HUDEP-2 (cell line): ENCODE results near the gene PKIG.

Experiments used
- DNase-seq, 76 experiments: peaks; one replicate each; lab custom pipeline; 2025; ENCODE audit not compliant: unreplicated experiment in 76 of 76; lab: John Stamatoyannopoulos, UW

PKIG gene

DNA sequence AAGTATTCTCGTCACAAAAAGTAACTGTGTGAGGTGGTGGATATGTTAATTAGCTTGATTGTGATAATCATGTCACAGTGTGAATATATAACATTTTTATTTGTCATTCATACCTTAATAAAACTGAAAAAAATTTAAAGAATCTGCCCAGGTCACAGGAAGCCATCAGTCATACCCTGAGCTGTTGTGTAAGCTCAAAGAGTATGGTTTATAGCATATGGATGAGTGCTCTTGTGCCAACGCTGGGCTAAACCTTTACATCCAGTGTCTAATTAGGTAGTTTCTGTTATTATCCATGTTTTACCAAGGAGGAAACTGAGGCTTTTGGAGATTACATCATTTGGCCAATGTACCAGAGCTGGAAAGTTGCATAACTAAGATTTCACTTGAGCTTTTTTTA is 11.4 kb downstream of the PKIG start:
- DNase-seq, result no peak

DNA sequence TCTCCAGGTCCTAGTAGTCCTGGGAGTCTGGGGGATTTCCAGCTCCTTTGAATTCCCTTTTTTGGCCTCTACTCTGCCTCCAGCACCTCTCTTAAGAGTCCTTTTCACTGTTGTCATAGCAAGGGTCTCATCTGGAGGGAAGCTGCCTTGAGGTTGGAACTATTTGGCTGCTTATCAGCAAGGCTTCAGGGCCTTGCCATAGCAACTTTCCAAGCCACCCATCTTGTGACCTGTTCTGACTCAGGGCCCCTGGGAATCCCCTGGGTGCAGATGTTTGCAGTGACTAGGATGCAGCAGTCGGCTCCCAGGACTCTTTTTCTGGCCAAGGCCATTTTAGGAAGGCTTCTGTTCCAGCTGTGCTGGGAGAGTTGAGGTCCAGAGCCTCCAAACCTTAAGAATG is 12.4 kb downstream of the PKIG start:
- DNase-seq, result peak in 46 of 76 experiments; percentile 5 to 66 (median 36)

DNA sequence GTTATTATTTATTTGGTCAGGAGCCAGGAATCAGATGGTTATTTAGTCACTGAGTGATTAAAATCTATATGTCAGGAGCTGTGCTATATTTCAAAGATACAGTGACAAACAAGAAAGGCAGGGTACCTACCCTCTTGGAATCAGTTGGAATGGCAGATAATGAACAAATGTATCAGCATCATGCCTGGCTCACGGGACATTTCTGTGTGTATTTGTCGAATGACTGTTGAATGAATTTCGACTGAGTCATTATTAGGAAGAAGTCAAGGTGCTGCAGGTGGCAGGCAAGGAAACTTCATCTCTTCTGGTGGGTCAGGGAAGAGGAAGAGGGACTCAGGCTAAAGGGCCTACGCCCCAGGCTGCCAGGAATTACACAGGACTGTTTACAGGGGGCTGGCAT is 13.6 kb downstream of the PKIG start:
- DNase-seq, result no peak

DNA sequence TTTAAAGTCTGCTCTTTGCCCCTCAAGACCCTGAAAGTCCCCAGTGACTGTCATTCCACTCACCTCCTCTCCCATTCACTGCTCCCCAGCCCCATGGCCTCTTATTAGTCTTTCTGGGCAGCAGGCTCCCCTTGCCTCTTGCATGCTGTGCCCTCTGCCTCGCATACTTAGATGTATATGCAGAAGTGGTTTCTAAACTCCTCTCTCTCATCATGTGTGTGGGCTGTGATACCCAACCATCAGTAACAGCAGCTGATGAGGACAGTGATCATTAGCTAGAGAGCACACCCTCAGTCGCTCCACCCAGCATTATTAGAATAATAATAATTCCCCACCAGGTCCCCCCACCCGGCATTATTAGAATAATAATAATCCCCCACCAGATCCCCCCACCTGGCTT is 14.5 kb downstream of the PKIG start:
- DNase-seq, result no peak

DNA sequence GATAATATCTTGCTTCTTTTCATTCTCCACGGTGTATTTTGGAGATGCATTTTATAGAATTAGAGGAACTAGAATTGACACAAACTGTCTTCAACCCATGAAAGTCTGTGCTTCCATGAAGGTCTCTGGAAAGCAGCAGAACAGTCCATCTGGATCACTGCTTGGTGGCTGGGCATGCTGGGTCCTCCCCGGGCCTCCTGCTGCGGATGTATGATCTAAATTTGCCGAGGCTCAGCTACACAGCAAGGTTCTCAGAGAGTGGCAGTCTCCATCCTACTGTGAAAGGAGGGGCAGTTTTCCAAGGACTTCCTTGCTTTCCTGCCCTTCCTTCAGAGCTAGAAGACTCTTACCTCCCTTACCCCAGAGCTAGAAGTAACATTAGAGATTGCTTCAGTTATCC is 15.1 kb downstream of the PKIG start:
- DNase-seq, result no peak

DNA sequence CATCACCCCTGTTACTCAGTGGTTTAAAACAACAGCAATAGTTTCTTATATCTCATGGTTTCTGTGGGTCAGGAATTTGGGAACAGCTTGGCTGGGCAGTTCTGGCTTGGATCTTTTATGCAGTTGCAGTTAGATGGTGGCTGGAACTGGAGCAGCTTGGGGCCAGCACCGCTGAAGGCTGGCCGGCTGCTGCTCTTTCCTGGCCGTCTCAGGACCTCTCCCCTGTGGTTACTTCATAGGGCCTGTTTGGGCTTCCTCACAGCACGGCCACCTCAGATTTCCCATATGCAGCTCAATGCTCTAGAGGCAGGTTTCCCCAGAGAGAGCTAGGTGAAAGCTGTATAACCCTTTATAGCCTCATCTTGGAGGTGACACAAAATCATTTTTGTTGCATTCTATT is 15.6 kb downstream of the PKIG start:
- no peak for DNase-seq

DNA sequence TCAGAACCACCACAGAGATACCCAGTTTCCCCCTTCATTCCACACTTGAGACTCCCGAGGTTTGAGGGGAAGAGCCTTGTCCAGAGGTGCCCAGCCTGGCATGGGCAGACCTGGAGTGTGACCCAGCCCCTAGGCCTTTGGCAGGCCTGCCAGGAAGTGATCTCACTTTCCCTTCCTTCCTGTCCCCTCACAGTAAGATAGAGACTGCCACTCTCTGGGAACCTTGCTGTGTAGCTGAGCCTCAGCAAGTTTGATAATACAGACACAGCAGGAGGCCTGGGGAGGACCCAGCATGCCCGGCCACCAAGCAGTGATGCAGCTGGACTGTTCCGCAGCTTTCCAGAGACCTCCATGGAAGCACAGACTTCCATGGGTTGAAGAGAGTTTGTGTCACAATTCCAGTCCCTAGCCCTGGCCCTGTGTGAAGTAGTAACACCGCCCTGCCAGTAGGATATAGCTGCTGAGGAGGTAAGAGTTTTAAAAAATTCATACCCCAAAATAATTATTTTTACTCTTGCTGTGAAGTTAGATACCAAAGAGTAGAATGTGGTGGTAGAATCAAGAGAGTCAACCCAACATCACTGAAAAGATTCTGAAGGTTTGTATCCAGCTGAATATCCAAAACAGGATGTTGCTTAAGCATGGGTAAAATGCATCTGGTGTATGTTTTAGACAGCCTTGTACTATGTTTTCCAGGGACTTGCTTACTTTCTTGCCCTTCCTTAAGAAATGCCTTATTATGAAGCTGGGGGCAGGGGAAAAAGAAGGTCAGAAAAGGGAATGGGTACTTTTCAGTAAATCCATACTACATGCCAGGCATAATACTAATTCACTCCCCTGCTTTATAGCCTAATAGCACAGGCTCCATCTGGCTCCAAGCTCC is 16.3 kb downstream of the PKIG start:
- DNase-seq, result peak in 1 of 76 experiments; percentile 16

DNA sequence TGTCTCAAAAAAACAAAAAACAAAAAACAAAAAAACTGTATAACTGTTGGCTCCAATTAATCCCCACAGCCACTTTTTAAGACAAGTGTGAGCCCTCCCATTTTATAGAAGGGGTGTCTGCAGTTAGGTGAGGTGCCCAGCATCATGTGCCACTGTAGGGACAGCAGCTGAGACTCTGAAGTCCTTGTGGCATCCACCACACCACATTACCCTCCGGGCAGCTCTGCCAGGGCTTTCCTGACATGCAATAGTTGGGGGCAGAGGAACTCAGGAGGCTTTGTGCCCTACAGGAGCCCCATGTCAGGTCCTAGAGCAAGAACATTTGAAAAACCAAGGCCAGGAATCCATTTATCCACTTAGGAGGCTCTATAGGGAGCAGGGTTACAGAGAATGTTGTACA is 17.3 kb downstream of the PKIG start:
- DNase-seq, result no peak

DNA sequence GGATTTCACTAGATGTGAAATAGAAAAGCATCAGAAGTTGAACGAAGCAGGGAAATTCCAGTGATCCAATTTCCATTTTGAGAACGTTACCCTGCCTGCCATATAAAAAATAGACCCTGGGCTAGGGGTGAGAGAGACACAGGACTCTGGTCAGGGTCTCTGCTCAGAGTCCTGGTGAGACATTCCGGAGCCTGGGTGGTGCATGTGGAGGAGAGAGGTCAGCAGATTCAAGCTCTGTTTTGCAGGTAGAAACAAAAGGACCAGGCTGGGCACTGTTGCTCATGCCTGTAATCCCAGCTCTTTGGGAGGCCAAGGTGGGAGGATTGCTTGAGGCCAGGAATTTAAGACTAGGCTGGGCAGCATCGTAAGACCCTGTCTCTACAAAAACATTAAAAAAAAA is 17.9 kb downstream of the PKIG start:
- no peak for DNase-seq

DNA sequence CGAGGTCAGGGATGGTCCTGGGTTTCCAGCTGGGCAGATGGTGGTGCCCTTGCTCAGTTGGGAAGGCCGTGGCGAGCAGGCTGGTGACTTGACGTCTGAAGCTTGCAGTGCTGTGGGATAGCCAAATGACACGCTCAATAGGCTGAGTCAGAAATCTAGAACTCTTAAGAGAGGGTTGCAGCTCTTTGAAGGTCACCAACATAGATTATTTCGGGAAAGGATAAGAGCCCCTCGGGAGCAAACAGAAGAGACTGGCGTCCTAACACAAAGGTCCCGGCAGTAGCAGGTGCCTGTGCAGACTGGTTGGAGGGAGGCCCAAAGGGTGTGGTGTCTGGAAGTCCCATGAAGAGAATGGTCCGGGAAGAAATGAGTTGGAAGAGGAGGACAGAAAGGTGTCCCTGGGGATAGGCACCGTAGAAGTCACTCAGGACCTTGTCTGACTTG is 18.4 kb downstream of the PKIG start:
- DNase-seq, result no peak

DNA sequence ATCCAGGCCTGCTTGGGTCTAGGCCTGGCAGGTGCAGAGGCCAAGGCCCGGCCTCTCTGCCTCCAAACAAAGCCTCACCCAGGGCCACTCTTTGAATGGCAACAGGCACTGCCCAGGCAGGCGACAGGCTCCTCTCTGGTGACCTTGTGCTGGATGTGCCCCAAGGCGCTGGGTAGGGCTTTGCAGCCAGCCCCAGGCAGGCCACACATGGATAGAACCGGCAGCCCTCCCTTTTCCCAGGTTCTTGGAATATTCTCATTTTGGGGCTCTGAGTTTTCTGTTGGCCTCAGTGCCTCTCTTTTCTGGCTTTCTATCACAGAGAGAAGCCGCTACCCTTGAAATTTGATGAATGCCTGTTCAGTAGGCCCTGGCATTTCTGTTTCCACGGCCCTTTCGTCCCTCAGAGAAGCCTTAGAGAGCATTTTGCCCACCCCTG is 18.9 kb downstream of the PKIG start:
- no peak for DNase-seq

DNA sequence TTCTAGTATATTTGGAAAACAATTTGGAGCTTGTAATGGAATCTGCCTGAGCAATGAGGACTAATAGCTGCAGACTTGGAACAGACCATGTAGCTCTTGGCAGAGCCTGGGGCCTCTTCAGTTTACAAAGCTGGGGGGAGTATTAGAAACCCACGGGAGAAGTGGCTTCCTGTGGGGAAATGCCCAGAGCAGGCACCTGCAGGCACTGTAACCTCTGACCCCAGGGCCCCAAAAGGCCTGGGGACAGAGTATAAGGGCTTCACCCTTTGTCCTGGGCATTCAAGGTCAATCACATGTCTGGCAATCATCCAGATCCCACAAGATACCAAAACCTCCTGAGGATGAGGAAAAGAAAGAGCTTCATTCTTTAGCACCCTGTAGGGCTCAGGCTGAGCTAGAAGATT is 19.4 kb downstream of the PKIG start:
- DNase-seq, result peak in 1 of 76 experiments; percentile 8

DNA sequence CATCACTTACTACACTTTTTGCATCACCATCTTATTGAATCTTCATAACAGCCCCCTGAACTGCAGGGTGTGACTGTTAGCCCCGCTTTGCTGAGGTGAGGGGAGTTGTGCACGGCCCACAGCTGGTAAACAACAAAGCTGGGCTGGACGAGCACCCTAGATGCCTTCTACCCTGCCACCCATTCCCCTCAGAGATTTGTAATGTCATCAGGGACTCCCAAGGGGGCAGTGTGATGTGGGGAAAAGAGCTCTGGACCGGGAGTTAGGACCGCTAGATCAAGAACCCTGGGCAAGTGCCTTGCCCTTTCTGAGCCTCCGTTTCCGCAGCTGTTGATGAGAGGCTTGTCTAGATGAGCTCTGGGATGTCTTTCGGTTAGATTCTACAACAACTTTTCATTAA is 20.9 kb downstream of the PKIG start:
- DNase-seq, result no peak

DNA sequence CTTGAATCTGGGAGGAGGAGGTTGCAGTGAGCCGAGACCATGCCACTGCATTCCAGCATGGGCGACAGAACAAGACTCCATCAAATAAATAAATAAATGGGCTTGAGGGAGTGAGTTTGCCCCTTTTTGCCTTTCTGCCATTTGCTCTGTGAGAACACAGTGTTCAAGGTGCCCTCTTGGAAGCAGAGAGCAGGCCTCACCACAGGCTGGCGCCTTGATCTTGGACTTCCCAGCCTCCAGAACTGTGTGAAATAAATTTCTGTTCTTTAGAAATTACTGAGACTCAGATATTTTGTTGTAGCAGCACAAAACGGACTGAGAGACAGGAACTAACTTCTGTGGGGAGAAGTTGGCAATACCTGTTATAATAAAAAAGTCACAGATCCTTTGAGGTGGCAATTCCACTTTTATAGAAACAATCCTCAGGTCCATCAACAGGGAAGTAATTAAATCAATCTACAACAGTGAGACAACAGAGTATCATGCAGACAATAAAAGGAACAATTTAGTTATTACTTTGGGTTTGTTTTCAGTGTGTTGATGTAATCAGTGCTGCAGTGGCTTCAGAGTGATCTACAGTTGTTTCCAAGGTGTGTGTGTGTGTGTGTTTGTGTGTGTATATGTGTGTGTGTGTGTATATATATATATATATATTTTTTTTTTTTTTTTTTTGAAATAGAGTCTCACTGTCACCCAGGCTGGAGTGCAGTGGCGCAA is 24.5 kb downstream of the PKIG start:
- DNase-seq, result no peak

DNA sequence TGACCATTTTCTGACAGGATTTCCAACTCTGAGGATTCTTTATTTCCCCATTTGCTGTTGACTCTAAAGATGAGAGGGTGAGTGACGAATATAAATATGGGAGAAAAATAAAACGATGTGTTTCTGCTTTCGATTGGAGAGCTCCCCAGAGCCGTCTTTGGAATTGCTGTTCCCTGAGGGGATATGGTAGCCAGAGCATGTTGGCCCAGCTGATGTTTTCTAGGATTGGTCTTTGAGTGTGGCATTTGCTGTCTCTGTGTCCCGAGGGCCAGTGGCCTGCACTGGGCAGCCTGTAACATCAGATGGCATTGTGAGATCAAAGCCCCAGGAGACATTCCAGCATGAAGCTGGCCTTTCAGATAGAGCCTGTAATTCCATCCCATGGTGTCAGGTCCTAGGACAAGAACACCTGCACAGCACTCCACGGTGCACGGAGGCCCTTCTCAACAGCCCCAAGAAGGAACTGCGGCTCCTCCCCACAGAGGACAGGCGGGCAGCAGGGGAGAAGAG is 26.7 kb downstream of the PKIG start:
- DNase-seq, result no peak

DNA sequence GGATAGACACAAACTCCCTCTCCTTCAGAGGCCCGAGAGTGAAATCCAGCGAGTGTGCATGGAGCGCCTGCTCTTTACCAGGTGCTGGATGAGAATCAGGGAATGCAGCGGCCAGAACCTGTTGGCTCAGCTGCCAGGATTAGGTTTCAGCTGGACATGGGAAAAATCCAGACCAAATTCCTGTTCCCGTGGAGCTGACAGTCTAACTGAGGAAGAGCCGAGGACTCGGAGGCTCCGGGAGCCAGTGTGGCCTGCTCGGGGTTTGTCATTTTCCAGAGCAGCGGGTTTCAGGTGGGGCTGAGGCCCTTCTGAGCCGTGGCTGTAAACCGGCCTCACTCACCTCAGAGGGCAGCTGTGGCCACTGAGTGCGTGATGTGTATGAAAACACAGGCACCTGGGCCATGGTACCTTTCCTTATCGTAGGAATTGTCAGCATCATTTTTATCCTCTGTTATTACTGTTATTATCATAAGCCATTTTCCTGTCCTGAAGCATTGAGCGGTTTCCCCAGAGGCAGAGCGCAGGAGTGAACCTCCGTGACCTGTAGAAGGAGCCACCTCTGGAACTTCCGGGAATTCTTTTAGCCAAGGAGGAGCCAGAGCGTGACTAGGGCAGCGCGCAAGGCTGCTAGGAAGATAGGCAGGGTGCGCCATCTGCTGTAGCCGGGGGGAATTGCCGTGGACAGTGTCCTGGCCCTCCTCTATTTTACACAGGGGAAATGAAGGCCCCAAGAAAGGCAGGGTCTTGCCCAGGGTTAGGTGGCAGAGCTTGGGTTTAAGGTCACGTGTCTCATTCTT is 27.3 kb downstream of the PKIG start:
- DNase-seq, result peak in 70 of 76 experiments; percentile 14 to 82 (median 60)

DNA sequence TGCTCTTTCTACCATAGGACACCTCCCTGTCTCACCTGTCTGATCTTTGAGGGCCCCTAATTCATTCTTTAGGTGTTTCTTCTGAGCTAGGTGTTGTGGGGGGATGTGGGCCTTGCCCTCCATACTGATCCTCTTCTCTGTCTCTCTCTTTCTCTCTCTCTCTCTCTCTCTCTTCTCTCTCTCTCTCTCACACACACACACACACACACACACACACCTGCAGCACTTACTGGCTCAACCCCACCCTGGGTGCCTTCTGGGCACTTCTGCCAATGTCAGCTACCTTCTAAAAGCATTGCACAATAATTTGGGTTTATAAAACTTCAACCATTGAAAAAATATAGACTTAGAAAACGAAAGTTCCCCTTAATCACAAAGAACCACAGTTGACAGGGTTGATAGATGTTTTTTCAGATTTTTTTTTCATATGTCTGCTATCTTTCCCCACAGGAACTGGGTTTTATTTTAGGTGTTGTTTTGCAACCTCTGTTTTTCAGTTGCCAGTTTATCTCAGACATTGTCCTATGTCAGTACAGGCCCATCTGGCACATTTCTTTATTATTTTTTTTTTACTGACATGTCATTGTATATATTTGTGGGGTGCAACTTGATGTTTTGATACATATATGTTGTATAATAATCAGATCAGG is 28.1 kb downstream of the PKIG start:
- DNase-seq, result no peak

DNA sequence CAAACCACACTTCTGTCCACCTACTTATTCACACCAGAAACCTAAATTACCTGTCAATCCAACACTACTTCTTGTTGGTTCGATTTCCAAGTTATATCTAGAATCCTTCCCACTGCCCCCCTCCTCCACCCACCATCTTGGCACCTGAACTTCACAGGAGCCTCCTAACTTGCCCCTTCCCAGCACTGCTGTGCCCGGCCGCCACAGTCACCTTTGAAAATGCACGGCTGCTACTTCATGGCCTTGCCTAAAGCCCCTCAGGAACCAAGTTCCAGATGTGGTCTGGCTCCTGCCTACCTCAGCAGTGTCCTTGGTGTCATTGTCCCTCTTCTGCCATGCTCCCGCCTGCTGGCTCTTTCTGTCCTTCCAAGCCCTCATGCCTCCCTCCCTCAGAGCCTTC is 31.2 kb downstream of the PKIG start:
- DNase-seq, result no peak

DNA sequence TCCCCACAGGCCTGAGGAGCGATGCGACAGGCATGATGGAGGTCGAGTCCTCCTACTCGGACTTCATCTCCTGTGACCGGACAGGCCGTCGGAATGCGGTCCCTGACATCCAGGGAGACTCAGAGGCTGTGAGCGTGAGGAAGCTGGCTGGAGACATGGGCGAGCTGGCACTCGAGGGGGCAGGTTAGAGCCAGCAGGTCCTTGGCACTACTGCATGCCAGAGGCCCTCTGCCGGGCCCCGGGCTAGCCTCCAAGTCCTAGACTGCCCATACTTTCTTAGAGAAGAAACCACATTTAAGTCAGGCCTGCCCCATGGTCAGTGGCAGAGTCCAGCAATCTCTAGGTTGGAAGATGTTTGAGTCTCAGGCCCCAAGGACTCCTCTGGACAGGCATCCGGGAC is 32.1 kb downstream of the PKIG start:
- DNase-seq, result no peak

DNA sequence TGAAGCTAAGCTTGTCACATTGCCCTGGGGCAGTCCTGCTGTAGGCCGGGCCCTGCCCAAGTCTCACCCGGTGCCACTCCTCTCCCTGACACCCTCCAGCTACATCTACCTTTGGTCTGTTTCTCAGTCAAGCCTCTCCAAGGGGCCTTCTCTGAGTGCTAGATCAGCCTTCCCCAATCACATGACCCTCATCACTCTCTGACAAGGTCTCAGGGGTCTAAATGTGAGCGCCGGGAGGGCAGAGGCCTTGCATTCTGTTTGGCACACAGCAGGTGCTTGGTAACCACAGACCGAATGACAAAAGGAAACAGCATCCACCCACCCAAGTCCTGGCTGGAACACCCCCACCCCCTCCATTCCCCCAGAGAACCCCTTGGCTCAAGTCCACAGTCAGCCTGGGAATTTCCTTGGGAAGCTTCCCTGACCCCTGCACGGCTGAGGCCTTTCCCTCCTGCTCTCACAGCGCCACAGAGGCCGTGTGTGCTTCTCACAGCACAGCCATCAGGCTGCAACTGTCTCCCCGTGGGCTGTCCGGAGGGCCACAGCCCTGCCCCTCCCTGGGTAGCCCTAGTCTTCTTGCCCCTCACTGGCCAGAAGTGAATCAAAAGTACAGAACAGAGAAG is 32.9 kb downstream of the PKIG start:
- DNase-seq, result no peak
